ENCODE measurements around the gene CCDC69. TPM values are rescaled to one million over a fixed set of nuclear protein-coding genes. Genes with fewer than 3 reads are reported as not detected.
"Not testable (repeated sequence)": the region's sequence is repeated elsewhere in the genome, so short reads cannot be mapped to it uniquely, and the experiment has no call there.

The CCDC69 gene
- total RNA-seq, 1 donor from 2014 or later, result 4.4 TPM

DNA sequence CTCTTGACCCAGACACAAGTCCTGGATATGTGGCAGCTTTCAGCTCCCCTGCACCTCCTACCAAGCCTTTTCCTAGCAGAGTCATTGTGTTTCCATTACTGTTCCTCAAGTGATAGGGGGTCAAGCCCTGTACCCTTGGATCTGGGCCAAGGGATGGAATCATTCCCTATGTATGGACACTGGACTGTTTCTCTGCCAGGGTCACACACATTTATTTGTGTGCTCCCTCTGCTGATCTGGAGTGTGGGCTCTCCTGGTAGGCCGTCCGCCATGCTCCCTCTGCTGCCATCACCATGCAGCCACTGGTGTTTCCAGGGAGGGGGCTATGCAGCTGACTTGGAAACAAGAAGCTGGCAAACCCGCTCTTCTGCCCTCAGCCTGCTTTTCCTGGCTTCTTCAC lies 38.6 kb upstream of the CCDC69 start:
- no peaks in the 10 kb centered on the region for H3K36me3 ChIP-seq (ENCODE audit: control insufficient read depth, insufficient read depth, low read length)
- H3K27me3 ChIP-seq (ENCODE audit: control insufficient read depth, insufficient read depth, low read length), result no peaks in the 10 kb centered on the region
- DNase-seq (ENCODE audit: low read depth), result no peak

DNA sequence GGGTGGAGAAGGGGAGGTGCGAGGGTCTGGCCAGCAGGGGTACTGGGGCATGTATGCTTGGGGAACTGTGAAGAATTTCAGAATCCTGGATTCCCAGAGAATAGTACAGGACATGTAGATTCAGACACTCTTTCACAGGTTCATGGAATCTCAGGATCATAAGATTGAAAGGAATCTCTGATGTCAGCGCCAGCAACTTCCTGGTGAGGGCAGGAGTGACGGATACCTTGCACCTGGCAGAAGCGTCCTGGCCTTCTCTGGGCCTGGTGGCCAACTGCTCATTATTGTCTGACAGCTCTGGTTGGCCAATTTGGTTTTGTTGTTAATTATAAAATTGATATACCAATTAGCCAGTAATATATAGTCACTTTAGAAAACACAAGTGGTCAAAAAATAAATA lies 36.0 kb upstream of the CCDC69 start:
- TF ChIP-seq, protein P1, sequence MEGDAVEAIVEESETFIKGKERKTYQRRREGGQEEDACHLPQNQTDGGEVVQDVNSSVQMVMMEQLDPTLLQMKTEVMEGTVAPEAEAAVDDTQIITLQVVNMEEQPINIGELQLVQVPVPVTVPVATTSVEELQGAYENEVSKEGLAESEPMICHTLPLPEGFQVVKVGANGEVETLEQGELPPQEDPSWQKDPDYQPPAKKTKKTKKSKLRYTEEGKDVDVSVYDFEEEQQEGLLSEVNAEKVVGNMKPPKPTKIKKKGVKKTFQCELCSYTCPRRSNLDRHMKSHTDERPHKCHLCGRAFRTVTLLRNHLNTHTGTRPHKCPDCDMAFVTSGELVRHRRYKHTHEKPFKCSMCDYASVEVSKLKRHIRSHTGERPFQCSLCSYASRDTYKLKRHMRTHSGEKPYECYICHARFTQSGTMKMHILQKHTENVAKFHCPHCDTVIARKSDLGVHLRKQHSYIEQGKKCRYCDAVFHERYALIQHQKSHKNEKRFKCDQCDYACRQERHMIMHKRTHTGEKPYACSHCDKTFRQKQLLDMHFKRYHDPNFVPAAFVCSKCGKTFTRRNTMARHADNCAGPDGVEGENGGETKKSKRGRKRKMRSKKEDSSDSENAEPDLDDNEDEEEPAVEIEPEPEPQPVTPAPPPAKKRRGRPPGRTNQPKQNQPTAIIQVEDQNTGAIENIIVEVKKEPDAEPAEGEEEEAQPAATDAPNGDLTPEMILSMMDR (IDR thresholded peaks at IDR 0.05; ENCODE audit: insufficient read depth, low read length, poor library complexity, severe bottlenecking), result no peak
- no peak overlapping the region for H3K4me3 ChIP-seq (ENCODE audit: low read depth, low read length)
- DNase-seq (ENCODE audit: low read depth), result no peak

More for the DNA sequence above, 38.6 kb upstream of the CCDC69 start:
- TF ChIP-seq, protein P1 (IDR thresholded peaks at IDR 0.05; ENCODE audit: insufficient read depth, low read length, poor library complexity, severe bottlenecking), result no peak
- H3K4me3 ChIP-seq (ENCODE audit: low read depth, low read length), result no peak overlapping the region

DNA sequence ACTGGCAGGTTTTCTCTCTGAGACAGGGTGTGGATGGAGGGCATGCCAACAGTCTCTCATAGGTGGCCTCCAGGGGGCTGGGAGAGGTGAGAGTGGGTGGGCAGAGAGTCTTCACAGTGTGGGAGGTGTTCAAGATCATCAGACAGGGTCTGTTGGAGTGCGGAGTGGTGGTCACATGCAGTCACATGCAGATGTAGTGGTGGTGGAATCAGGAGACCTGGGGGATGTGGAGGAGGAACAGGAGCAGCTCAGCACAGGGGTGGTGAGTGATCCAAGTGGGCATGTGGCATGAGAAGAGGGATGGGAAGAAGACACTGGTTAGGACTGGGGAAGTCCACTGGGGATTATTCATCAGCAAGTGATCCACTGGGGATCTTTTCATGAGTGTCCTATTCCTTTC lies 34.9 kb upstream of the CCDC69 start:
- no peak for DNase-seq (ENCODE audit: low read depth)
- TF ChIP-seq, protein P1 (IDR thresholded peaks at IDR 0.05; ENCODE audit: insufficient read depth, low read length, poor library complexity, severe bottlenecking), result no peak
- no peaks in the 10 kb centered on the region for H3K36me3 ChIP-seq (ENCODE audit: control insufficient read depth, insufficient read depth, low read length)
- no peaks in the 10 kb centered on the region for H3K27me3 ChIP-seq (ENCODE audit: control insufficient read depth, insufficient read depth, low read length)
- no peak overlapping the region for H3K4me3 ChIP-seq (ENCODE audit: low read depth, low read length)

More for the DNA sequence above, 36.0 kb upstream of the CCDC69 start:
- H3K27me3 ChIP-seq (ENCODE audit: control insufficient read depth, insufficient read depth, low read length), result no peaks in the 10 kb centered on the region
- H3K36me3 ChIP-seq (ENCODE audit: control insufficient read depth, insufficient read depth, low read length), result no peaks in the 10 kb centered on the region

DNA sequence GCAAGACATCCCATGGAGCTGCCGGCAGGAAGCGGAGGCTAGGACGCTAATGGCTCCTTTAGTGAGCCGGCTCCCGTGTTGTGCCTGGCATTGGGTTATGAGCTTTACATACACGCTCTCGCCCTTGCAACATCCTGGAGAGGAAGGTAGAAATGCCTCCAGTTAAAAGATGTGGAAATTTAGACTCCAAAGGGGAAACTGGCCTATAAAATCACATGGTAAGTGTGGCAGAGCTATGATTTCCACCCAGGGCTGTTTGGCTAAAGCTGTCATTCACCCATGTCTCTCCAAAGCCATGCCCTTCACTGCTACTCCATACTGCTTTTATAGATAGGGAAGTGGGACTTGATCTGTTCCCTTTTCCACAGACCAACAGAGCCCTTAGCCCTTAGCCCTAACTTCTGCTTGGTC lies 34.3 kb upstream of the CCDC69 start:
- H3K27me3 ChIP-seq (ENCODE audit: control insufficient read depth, insufficient read depth, low read length), result no peaks in the 10 kb centered on the region
- no peak overlapping the region for H3K4me3 ChIP-seq (ENCODE audit: low read depth, low read length)
- DNase-seq (ENCODE audit: low read depth), result no peak
- TF ChIP-seq, protein P1 (IDR thresholded peaks at IDR 0.05; ENCODE audit: insufficient read depth, low read length, poor library complexity, severe bottlenecking), result no peak
- H3K36me3 ChIP-seq (ENCODE audit: control insufficient read depth, insufficient read depth, low read length), result no peaks in the 10 kb centered on the region

DNA sequence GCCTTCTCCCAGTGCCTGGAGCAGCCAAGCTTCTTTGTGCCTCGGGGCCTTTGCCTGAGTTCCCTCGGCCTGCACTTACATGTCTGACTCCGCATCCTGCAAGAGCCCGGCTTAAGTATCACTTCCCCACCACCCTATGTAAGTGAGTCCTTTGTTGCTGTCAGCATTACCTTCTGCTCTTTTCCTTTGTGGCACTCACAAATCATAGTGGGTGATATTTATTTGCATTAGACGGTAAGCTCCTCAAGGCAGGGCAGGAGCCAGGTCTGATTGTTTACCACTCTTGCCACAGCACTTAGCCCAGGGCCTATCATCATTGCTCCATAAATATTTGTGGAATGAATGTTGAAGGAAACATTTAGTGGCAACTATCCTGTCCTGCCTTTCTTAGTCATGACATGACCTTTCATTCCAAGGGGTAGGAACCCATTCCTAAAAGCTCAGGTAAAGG lies 33.9 kb upstream of the CCDC69 start:
- TF ChIP-seq, protein P1 (IDR thresholded peaks at IDR 0.05; ENCODE audit: insufficient read depth, low read length, poor library complexity, severe bottlenecking), result no peak
- Histone ChIP-seq H3K36me3 (ENCODE audit: control insufficient read depth, insufficient read depth, low read length) (no peaks in the 10 kb centered on the region), H3K27me3 (ENCODE audit: control insufficient read depth, insufficient read depth, low read length) (no peaks in the 10 kb centered on the region), H3K4me3 (ENCODE audit: low read depth, low read length) (no peak overlapping the region)
- DNase-seq (ENCODE audit: low read depth), result no peak

DNA sequence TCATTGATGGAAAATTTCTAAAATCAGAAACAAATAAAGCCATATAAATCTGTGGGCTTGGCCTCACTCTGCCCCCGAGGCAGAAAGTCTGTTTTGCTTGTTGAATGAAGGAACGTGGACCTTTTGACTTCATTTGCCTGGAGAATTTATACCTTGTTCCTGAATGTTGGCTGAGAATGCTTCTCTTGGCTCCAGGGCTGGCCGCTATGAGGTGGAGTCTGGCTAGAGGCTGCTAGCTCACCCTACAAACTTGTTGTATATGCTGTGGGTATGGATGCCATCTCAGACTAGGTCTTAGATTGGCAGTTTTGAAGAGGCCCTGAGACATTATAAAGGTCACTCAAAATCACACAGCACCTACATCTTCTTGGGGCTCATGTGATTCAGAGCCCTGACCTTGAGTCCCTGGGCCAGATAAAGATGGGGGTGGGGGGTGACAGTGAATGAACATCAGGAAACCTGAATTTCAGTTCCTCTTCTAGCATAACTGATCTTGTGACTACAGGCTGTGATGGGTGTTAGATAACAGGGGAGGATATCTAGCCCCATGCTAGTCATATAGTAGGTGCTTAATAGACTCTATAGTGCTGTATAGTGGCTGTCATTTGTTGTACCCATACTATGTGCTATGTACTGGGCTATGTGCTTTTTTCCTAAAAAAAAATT lies 31.9 kb upstream of the CCDC69 start:
- TF ChIP-seq, protein P1 (IDR thresholded peaks at IDR 0.05; ENCODE audit: insufficient read depth, low read length, poor library complexity, severe bottlenecking), result no peak
- Histone ChIP-seq H3K36me3 (ENCODE audit: control insufficient read depth, insufficient read depth, low read length) (no peaks in the 10 kb centered on the region), H3K27me3 (ENCODE audit: control insufficient read depth, insufficient read depth, low read length) (no peaks in the 10 kb centered on the region), H3K4me3 (ENCODE audit: low read depth, low read length) (no peak overlapping the region)
- no peak for DNase-seq (ENCODE audit: low read depth)

DNA sequence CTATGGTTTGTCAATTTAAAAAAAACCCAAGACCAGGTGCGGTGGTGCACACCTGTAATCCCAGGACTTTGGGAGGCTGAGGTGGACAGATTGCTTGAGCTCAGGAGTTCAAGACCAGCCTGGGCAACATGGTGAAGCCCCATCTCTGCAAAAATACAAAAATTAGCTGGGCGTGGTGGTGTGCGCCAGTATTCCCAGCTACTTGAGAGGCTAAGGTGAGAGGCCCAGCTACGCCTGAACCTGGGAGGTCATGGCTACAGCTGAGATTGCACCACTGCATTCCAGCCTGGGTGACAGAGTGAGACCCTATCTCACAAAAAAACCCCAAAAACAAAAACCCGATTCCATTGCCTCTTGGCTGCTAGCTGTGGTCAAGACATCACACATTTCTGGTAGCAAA lies 31.1 kb upstream of the CCDC69 start:
- H3K27me3 ChIP-seq (ENCODE audit: control insufficient read depth, insufficient read depth, low read length); DNase-seq (ENCODE audit: low read depth); H3K4me3 ChIP-seq (ENCODE audit: low read depth, low read length); H3K36me3 ChIP-seq (ENCODE audit: control insufficient read depth, insufficient read depth, low read length): not testable (repeated sequence)
